GM21528 (cell line): Measurements from ENCODE around the gene DHRS3.

Experiments
- ATAC-seq: cut with Tn5 transposase; IDR thresholded peaks from one replicate; pipeline ENCODE4 v1.9.1; 2021; ENCODE audit warnings: mild to moderate bottlenecking, moderate library complexity; ENCODE audit not compliant: unreplicated experiment, low FRiP score

DHRS3 gene

DNA sequence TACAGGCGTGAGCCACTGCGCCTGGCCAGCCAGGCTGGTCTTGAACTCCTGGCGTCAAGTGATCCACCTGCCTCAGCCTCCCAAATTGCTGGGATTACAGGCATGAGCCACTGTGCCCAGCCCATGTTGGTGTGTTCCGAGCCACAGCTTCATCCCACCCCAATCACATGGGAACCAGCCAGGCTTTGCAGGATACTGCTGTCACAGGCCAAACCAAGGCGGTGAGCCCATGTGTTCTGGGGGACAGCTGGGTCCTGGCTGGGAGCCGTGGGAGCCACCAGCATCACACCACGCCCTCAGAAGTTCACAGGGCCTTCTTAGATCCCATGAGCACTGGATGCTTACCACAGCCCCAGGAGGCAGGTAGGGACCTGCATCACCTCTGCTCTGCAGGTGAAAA lies 56.9 kb downstream of the DHRS3 start:
- no peak for ATAC-seq

DNA sequence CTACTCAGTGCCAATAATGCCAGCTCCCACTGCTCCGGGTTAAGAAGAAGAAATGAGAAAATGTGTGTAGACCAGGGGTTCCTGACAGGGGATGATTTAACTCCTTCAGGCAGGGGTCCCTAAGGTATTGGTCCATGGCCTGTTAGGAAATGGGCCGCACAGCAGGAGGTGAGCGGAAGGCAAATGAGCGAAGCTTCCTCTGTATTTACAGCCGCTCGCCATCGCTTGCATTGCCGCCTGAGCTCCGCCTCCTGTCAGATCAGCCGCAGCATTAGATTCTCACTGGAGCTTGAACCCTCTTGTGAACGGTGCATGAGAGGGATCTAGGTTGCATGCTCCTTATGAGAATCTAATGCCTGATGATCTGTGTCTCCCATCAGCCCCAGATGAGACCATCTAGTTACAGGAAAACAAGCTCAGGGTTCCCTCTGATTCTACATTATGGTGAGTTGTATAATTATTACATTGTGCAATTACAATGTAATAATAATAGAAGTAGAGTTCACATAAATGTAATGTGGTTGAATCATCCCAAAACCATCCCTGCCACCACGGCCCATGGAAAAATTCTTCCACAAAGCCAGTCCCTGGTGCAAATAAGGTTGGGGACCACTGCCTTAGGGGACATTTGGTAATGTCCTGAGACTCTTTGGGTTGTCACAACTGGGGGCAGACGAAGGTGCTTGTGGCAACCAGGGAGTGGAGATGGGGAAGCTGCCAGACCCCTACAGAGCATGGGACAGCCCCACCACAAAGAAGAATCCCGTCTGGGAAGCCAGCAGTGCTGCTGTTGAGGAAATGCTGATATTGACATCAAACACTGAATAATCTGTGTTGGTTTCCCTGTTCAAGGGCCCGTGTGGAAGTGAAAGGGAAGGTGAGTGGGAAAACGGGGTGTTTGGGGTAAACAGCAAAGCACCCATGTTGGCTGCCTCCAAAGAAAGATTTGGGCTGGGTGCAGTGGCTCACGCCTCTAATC lies 60.8 kb downstream of the DHRS3 start:
- ATAC-seq, result no peak

DNA sequence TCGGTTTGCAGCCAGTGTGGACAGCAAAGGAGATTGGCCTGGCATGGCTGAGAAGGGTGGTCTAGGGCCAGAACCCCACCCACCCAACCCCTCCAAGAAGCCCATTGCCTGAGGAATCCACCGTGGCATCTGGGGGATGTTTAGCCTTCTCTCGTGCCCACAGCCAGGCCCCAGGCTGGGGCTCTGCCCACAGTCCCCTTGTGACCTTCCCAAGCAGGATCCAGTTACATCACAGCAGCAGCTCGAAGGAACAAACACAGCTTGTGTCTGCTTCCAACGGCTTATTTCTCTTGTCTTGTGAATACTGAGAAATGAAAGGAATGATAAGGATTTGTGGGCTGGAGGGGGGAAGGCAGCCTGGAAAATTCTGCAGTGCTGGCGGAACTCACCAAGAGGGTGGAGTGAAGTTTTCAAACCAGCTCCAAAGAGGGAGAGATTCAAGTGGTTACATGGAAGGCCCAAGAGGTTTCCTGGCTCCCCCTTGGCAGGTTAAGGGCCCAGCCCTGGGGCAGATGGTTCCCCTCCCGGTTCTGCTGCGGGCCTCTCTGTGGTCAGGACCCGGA lies 61.6 kb downstream of the DHRS3 start:
- no peak for ATAC-seq

DNA sequence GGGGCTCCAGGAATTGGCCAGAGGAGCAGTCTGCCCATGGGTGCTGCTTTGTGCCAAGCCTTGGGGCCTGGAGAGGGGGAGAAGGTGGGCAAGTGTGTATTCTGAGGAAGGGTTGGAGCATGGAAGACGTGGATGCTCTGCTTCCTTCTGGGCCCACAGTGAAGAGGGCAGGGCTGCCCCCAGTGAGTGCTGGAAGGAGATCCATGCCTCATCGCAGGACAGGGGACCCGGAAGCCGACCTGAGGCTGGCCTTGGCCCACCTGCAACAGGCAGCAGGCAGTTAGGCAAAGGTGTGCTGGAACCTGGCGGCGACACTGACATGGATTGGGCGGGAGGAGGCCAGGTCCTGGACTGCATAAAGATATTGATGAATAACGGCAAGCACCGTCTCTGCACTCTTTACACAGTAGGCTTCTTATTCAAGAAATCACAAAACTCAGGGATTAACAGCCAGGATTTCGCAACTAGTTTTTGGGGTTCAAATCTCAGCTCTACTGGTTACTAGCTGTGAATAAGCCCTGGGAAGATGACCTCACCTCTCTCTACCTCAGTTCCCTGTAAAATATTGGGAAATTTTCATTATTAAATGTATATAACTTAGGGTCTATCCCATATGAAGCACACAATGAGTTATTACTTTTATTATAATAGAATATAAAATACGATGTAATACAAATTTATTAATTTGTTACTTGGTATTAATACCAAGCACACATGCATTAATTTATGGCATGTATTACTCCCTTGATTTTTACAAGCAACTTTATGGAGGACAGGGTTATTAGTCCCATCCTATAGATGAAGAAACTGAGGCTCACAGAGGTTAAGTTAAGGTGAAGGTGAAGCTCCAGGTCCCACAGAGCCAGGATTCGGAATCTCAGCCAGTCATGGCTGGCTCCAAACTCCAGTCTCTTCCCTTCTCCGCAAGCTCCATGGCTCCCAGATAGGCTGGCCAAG lies 62.3 kb downstream of the DHRS3 start:
- no peak for ATAC-seq

DNA sequence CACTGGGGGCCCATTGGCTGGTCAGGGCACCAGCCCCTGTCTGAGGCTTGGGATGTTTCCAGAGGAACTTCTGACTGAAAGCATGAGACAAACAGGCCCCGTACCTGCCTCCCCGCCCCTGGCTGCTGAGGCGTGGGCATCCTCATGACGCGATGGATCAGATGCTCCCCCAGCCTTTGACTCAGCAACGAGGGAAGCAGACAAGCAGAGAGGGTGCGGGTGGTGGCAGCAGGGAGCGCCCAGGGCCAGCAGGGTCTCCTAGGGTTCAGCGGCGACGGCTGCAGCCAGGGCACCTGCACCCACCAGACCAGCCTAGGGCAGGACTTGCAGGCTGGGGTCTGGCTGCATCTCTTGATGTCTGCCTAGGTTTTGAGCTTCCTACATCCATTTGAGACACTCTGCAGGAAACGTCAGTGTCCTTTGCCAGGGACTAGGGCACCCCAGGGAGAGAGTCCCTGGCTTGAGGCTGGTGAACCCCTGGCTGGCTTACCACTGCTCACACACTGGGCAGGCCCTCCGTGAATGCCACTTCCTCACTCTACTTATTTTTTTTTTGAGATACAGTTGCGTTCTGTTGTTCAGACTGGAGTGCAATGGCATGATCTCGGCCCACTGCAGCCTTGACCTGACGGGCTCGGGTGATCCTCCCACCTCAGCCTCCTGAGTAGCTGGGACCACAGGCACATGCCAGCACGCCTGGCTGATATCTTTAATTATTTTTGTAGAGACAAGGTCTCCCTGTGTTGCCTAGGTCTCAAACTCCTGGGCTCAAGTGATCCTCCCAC lies 63.3 kb downstream of the DHRS3 start:
- ATAC-seq, result no peak

DNA sequence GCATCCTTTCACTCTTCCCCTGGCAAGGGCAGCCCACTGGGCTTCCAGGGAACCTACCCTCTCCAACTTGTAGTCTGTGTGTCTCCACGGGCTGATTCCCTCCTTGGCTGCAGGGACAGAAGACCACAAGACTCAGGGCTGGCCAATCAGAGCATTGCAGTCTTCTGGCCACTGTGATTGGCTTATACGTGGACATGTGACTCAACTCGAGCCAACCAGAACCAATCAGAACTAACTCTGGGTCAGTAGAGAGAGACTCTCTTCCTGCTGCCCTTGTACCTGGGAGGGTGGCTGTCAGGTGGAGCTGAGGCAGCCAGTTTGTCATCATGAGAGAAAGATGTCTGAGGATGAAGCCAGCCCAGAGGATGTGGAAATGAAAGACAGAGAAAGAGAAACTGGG lies 64.0 kb downstream of the DHRS3 start:
- ATAC-seq, result no peak

DNA sequence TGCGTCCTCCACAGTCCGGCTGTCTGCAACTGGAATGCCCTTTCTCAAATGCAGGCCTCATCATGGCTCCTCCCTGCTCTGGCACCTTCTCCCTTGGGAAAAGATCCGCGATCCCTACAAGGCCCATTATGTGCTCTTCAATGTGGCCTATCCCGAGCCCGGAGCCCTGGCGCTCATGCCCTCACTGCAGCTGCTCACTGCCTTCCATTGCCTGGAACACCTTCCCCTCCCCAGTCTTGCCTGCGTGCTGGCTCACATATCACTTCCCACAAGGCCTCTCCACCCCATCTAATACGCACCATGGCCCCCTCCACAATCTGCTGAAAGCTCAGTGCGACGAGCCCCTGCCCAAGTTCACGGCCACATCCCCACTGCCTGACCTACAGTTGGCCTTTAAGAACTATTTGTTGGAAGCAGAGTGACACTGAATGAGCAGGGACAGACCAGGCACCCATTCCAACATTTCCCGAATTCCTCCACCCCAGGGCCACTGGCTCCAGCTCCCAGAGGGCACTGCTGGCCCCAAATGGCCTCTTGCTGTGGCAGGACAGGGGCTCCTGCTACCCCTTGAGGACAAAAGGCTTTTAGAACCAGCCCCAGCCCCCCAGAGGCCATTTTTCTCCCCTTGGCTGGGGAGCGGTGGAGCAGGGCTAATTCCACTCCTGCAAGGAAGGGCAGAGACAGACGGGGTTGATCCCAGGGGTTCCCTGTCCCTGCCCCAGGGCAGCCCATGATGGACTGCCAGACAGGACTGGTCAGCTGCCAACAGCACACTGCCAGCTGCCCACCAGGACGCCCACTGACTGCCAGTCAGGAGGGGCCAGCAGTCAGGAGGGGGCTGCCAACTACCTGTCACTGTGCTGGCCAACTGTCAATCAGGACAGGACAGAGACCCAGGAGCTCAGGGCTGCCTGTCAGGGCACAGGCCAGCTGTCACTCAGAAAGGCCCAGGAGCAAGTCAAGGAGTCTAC lies 64.8 kb downstream of the DHRS3 start:
- ATAC-seq, result no peak

DNA sequence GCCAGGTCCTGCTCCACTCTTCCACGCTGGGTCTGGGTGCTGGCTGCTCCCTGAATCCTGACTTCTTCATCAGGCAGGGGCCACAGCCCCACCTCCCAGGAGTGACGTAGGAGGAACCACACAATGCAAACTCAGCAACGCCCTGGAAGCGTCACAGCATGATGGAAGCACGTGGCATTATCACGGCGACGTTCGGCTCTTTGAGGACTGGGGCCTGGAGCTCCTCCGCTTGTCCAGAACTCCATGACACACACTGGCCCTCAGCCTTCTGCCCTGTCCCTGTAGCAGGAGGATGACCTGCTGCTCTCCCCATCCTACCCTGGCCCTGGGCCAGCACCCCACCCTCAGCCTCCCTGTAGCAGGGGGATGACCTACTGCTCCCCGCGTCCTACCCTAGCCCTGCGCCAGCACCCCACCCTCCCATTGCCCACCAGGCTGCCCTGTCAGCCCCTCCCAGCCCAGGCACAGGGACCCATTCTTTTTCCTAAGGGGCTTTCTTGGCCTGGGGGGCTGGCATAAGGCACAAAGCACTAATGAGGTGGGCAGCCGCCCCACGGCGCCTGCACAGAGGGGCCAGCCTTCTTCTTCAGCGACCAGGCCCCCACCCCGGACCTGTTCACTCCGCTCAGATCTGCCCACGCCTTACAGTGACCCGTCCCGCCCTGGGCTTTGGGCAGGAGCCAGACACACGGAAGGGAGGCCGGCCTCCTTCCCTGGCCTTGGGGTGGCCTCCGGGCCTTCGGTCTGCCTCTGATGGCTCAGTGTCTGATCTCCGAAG lies 65.7 kb downstream of the DHRS3 start:
- no peak for ATAC-seq

DNA sequence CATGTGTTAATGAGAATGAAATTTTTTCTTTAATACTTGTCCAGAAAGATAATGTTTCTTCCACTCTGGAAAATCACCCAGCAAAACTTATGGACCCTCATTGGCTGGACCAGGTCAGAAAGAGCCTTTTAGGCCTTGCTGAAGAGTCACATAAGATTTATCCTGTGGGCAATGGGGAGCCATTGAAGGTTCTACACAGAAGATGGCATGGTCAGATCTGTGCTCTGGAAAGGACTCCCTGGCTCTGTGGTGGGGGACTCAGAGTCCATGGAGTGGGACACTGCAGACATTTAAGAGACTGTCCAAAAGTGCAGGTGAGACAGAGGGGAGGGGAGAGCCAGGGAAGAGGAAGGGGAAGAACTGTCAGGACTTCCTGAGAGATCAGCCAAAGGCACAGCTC lies 66.4 kb downstream of the DHRS3 start:
- no peak for ATAC-seq

DNA sequence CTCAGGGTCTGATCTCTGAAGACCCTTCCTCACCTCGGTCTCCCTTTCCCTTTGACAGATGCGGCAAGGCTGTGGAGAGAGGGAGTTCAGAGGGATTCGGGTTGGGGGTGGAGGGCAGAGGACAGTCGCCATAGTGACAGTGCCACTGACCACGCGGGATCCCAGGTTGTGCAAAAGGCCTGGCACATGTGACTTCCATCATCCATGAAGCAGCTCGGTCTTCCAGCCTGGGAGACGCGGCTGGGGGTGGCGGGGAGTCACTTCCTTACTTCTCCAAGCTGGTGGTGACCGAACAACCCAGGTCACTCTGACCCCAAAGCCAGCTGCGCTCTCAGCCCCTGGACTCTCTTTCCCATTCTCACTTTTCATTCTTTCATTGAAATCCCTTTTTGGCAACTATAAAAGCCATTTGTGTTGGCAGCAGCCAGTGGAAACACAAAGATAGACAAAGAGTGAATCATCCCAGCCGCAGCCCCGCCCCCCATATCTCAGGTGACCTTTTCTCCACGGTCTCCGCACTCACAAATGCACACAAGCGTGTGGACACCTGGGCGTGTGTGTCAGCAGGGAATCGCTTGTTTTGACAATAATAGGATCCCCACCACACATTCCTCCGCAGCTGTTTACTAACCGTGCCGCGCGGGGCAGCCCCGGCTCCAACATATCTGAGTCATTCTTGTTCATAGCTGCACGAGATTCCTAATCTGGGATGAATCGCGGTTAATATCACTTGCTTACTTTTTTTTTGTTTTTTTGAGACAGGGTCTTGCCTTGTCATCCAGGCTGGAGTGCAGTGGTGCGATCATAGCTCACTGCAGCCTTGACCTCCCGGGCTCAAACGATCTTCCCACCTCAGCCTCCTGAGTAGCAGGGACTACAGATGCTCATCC lies 68.3 kb downstream of the DHRS3 start:
- no peak for ATAC-seq

DNA sequence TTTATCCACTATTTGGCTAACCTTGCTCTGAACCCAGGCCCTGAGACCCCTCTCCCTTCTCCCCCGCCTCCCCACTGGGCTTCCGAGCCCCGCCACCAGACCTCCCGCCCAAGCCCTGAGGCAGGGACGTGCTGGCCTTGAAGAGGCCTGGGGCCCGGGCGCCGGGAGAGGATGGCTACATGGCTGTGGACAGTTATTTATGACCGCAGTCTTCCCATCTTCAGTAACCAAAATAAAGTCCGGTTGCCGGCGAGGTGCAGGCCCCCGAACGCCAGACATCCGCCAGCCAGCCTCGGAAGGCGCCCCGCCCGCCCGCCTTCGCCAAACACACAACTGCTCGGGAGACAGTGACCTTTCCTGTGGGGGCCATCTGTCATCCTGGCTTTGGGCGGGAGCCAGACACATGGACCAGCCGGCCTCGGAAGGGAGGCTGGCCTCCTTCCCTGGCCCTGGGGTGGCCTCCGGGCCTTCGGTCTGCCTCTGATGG lies 69.0 kb downstream of the DHRS3 start:
- no peak for ATAC-seq

DNA sequence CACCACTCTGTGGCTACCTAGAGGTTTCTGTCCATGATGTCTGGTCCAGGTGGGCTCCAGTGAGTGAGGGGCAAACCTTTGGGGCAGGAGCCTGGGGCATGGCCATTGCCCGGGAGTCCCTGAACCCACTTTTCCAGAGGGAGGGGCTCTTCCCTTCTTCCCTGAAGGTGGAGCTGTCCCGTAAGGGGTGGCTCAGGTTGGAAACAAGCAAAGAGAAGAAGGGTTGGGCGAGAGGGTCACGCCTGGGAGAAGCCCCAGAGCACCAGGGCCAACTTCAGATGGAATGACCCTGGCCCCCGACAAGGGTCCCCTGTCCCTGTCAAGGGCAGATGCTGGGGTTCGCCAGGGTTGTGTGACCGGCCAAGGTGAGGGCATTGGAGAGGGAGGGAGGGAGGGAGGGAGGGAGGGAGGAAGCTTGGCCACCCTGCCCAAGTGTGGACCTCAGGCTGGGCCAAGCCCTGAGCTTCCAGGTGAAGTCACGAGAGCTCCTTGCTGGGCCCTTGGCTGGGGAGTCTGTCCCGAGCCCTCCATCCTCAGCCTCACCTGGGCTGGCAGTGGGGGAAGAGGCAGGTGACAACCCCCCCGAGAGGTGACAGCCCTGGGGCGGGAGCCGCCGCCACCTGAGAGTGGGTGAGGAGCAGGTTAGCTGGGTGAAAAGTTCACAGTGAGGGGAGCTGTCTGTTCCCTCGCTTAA lies 69.6 kb downstream of the DHRS3 start:
- ATAC-seq, result no peak

DNA sequence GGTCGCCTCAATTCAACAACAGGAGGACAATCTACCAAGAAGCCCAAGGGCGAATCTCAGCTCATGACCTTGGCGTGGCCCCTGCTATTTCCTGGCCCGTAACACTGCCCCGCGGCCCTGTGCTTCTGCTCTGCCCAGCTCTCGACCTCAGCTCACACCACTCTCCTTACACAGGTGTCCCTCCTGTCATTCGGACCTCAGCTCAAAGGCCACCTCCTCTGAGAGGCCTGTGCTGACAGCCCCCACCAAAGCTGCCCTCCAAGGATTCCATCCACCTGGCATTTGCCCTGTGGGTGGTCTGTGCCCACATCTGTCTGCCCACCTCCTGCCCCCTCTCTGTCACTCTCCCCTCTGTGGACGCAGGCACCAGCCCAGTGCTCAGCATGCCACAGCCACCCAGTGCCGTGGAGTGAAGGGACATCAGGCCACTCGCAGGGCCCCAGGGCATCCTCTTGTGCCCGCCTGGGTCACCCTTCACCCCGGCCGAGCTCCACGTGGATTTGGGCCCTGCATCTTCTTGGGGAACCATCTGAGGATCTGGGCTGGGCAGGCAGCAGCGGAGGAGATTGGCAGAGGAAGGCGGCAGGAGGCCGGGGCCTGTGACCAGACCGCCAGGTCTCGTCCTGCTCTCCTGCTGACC lies 70.3 kb downstream of the DHRS3 start:
- no peak for ATAC-seq

DNA sequence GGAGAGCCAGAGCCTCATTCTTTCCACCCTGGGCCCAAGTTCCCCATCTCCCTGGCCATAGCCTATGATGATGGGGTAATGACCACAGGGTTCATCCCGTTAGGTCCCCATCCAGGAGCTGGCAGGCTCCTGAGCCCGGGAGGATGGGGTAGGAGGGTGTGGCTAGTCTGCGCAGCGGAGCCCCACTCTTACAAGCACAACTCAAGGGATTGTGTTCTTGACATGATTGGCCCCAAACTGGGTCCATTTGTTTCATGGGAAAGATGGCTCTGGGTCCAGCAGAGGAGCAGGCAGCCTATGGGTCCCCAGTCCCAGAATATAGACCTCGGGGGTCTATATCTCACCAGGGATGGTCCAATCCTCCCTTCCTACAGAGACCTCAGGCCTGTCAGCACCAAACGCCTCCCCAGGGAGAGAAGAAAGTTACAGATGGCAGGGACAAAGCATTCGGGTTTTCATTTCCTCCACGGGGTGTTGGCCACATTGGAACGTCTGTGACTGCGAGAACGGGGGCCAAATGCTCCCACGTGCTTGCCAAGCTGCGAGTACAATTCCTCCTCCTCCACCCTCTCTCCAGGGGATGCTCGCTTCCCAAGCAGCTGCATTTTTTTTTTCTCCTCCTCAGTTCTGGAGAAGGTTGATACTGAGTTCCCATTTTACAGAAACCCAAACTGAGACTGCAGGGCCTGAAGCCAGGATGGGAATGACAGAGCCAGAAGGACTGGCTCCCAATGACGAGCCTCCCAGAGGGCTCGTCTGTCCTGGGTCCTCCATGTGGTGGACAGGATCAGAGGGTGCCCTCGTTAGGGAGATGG lies 71.0 kb downstream of the DHRS3 start:
- no peak for ATAC-seq

DNA sequence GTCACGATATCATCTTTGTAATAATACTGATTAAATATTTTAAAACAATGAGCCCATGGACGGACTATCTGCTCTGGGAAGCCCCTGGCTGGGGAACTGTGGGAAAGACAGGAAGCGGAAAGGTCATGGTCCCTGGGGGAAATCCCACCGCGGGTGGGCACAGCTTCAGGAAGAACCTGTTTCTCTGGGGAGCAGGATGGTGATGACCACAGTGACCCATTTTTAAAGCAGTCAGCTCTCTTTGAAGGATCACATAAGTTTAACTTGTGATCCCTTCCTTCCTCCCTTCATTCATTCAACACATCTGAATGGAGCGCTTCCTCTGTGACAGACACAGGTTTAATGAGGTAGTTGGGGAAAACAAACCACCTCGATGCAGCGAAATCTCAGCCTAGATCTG lies 73.0 kb downstream of the DHRS3 start:
- no peak for ATAC-seq
